ENCODE data around the gene VWA3A. TPM values are rescaled to one million over a fixed set of nuclear protein-coding genes. Genes with fewer than 3 reads are reported as not detected.
A peak's percentile ranks its signal among the peaks of the same experiment; 100 is the strongest.
"Not testable (repeated sequence)": the region's sequence is repeated elsewhere in the genome, so short reads cannot be mapped to it uniquely, and the experiment has no call there.

The VWA3A gene
- total RNA-seq, 2 donors from 2014 or later = not detected

- no peak for TF ChIP-seq CTCF (IDR thresholded peaks at IDR 0.05)
- H3K27me3 ChIP-seq = no peaks in the 10 kb centered on the region
- no peaks in the 10 kb centered on the region for H3K36me3 ChIP-seq
- DNase-seq (ENCODE audit: low spot score) = no peak
- no peaks in the 10 kb centered on the region for H3K9me3 ChIP-seq
- H3K27ac ChIP-seq = no peak overlapping the region
- no peak overlapping the region for H3K4me3 ChIP-seq
- H3K4me1 ChIP-seq = no peaks in the 10 kb centered on the region
Observed at GRCh38 chr16:22147853-22148252, 55.5 kb downstream of the VWA3A start.

- H3K36me3 ChIP-seq = no peaks in the 10 kb centered on the region
- DNase-seq (ENCODE audit: low spot score) = no peak
- H3K27ac ChIP-seq = no peak overlapping the region
- no peak overlapping the region for H3K4me3 ChIP-seq
- no peaks in the 10 kb centered on the region for H3K4me1 ChIP-seq
- H3K27me3 ChIP-seq = no peaks in the 10 kb centered on the region
- H3K9me3 ChIP-seq = no peaks in the 10 kb centered on the region
- no peak for TF ChIP-seq CTCF (IDR thresholded peaks at IDR 0.05)
Observed at GRCh38 chr16:22151246-22151998, 59.1 kb downstream of the VWA3A start.

GRCh38 chr16:22152316-22152715 lies 60.0 kb downstream of the VWA3A start:
- Histone ChIP-seq H3K4me1 (no peaks in the 10 kb centered on the region), H3K4me3 (no peak overlapping the region), H3K9me3 (no peaks in the 10 kb centered on the region), H3K27me3 (no peaks in the 10 kb centered on the region), H3K27ac (no peak overlapping the region), H3K36me3 (no peaks in the 10 kb centered on the region)
- DNase-seq (ENCODE audit: low spot score) = no peak
- TF ChIP-seq CTCF (IDR thresholded peaks at IDR 0.05) = no peak

- not testable (repeated sequence) for H3K4me1 ChIP-seq; H3K27ac ChIP-seq; H3K27me3 ChIP-seq; DNase-seq (ENCODE audit: low spot score); H3K4me3 ChIP-seq; H3K36me3 ChIP-seq; H3K9me3 ChIP-seq
Observed at GRCh38 chr16:22153078-22153477, 60.7 kb downstream of the VWA3A start.

GRCh38 chr16:22161401-22161800 lies 69.1 kb downstream of the VWA3A start:
- Histone ChIP-seq H3K27ac (no peak overlapping the region), H3K4me1 (peaks cover 0 to 6% of the 10 kb centered on the region in 2 donors), H3K4me3 (no peak overlapping the region), H3K36me3 (no peaks in the 10 kb centered on the region), H3K9me3 (peaks cover 0 to under 1% of the 10 kb centered on the region in 2 donors), H3K27me3 (peaks cover 0 to 11% of the 10 kb centered on the region in 2 donors)
- no peak for DNase-seq (ENCODE audit: low spot score)
- TF ChIP-seq CTCF (IDR thresholded peaks at IDR 0.05) = no peak

GRCh38 chr16:22161999-22162655 lies 69.8 kb downstream of the VWA3A start, which contains the start of gene SDR42E2:
Gene SDR42E2, plus strand, starts transcription at chr16:22162506. Its CDS starts 3,077 bp downstream, at chr16:22165583.
- Histone ChIP-seq H3K27ac (no peak within 1 kb of the TSS), H3K4me3 (peak within 1 kb of the TSS in 1 of 2 donors; percentile 33), H3K27me3 (peaks cover 0 to 11% of the 10 kb centered on the region in 2 donors), H3K9me3 (peaks cover 0 to 6% of the 10 kb centered on the region in 2 donors), H3K36me3 (no peaks in the 10 kb centered on the region), H3K4me1 (peaks cover 0 to 6% of the 10 kb centered on the region in 2 donors)
- TF ChIP-seq CTCF (IDR thresholded peaks at IDR 0.05) = no peak
- no peak for DNase-seq (ENCODE audit: low spot score)
